OCI-LY7 (cell line): Measurements from ENCODE around the gene THAP3. TPM values are rescaled to one million over a fixed set of nuclear protein-coding genes. Genes with fewer than 3 reads are reported as not detected.

Experiments used
- BruUV-seq: library from RNA; stranded (reverse); fragments of 400-500 nt; replicated peaks from 2 replicates; lab custom pipeline; 2021; lab: Mats Ljungman, UMichigan
- CTCF ChIA-PET: fragments of 300-600 bp; sonication (Branson Sonifier 250); formaldehyde crosslinking; loops from one replicate; lab custom pipeline; 2022; ENCODE audit warnings: antibody characterized with exemption; ENCODE audit not compliant: unreplicated experiment; lab: Charles Lee
- POLR2A ChIA-PET: fragments of 300-600 bp; sonication (Branson Sonifier 250); formaldehyde crosslinking; loops from one replicate; lab custom pipeline; 2022; ENCODE audit warnings: antibody characterized with exemption; lab: Charles Lee
- DNase-seq: peaks from one replicate; pipeline ENCODE4 v3.0.0-alpha.2; 2015; ENCODE audit warnings: low spot score
- H2AFZ ChIP-seq: fragments of 200-600 bp; sonication (generic), shearing (Covaris generic); 2 replicates; pipeline ENCODE4 v1.6.1; 2014; ENCODE audit warnings: mild to moderate bottlenecking, antibody characterized with exemption, low read length, moderate library complexity
- H3K27ac ChIP-seq: fragments of 200-600 bp; sonication (generic); 2 replicates; pipeline ENCODE4 v1.5.1; 2014; ENCODE audit warnings: mixed run types, low read depth, mild to moderate bottlenecking, moderate library complexity, low read length, inconsistent platforms; ENCODE audit not compliant: poor library complexity, severe bottlenecking
- H3K36me3 ChIP-seq: fragments of 200-600 bp; sonication (generic); 2 replicates; pipeline ENCODE4 v1.6.1; 2014; ENCODE audit warnings: mild to moderate bottlenecking, antibody characterized with exemption, low read length, moderate library complexity, mixed read lengths; ENCODE audit not compliant: insufficient read depth
- H3K4me1 ChIP-seq: fragments of 200-600 bp; sonication (generic); 2 replicates; pipeline ENCODE4 v1.5.1; 2014; ENCODE audit warnings: mild to moderate bottlenecking, low read length; ENCODE audit not compliant: insufficient read depth, poor library complexity, severe bottlenecking
- H3K4me2 ChIP-seq: fragments of 200-600 bp; sonication (generic); 2 replicates; pipeline ENCODE4 v1.6.1; 2014; ENCODE audit warnings: mild to moderate bottlenecking, low read length
- H3K4me3 ChIP-seq: fragments of 200-600 bp; sonication (generic); 2 replicates; pipeline ENCODE4 v1.5.1; 2014; ENCODE audit warnings: mild to moderate bottlenecking, low read depth, low read length; ENCODE audit not compliant: poor library complexity, severe bottlenecking
- H3K79me2 ChIP-seq: fragments of 200-600 bp; sonication (generic); 2 replicates; pipeline ENCODE4 v1.6.1; 2016; ENCODE audit warnings: low read depth, mild to moderate bottlenecking, low read length, moderate library complexity, mixed read lengths; ENCODE audit not compliant: insufficient read depth
- H3K9me2 ChIP-seq: fragments of 200-600 bp; sonication (generic); 2 replicates; pipeline ENCODE4 v1.6.1; 2016; ENCODE audit warnings: mild to moderate bottlenecking, low read length, mixed read lengths; ENCODE audit not compliant: insufficient read depth
- H3K9me3 ChIP-seq: fragments of 200-600 bp; sonication (generic); 2 replicates; pipeline ENCODE4 v1.6.1; 2014; ENCODE audit warnings: mild to moderate bottlenecking, mixed run types, low read length, mixed read lengths
- H4K20me1 ChIP-seq: fragments of 200-600 bp; sonication (generic); 2 replicates; pipeline ENCODE4 v1.6.1; 2014; ENCODE audit warnings: mild to moderate bottlenecking, antibody characterized with exemption, low read length, moderate library complexity, mixed read lengths; ENCODE audit not compliant: insufficient read depth
- CTCF ChIP-seq: fragments of 200-600 bp; sonication (generic); conservative IDR thresholded peaks from 2 replicates; pipeline ENCODE4 v1.5.1; 2014; ENCODE audit warnings: mild to moderate bottlenecking, antibody characterized with exemption, low read length, moderate library complexity, mixed read lengths
- EZH2phosphoT487 ChIP-seq: fragments of 200-600 bp; sonication (generic); IDR thresholded peaks from 2 replicates; pipeline ENCODE4 v1.6.1; 2018; ENCODE audit warnings: low read depth, borderline replicate concordance, mild to moderate bottlenecking, mixed run types, antibody characterized with exemption, low read length, moderate library complexity, mixed read lengths
- intact Hi-C: fragments of 100-400 bp; cut with micrococcal nuclease; formaldehyde crosslinking; loops from one replicate; pipeline ENCODE4 v1.10.0; 2022; ENCODE audit not compliant: unreplicated experiment
- total RNA-seq, 2 experiments: library from RNA; depleted of rRNA in 1 of 2; stranded (reverse); fragments of >200 nt in 1 of 2; shearing (Covaris generic) in 1 of 2; gene quantifications; 2 replicates each; pipeline ENCODE4 v1.2.3, GENCODE V29; 2014 to 2022

The THAP3 gene
- total RNA-seq, 2 experiments from 2014 or later = 17.2 to 22.4 TPM

- no TSS peak for BruUV-seq
- CTCF ChIA-PET = no interaction called here
- POLR2A ChIA-PET = no interaction called here
Observed at GRCh38 chr1:6652986-6653385, 28.3 kb downstream of the THAP3 start.

GRCh38 chr1:6653436-6654290, 29.0 kb downstream of the THAP3 start:
- no peak overlapping the region for H2AFZ ChIP-seq
- no peak for DNase-seq
- TSS peak; percentile 9 for BruUV-seq
- no peak for TF ChIP-seq EZH2phosphoT487
- TF ChIP-seq CTCF = no peak
- H3K79me2 ChIP-seq = peaks cover 4% of the 10 kb centered on the region; the same call in 1 of the 2 replicates
- H3K4me1 ChIP-seq = no peaks in the 10 kb centered on the region
- H3K9me3 ChIP-seq = no peaks in the 10 kb centered on the region
- POLR2A ChIA-PET = interaction anchor here (0.6 kb wide), 1 partner anchor 112 kb away, joined by 3 read pairs; no protein-coding TSS in a partner anchor
- H3K9me2 ChIP-seq = no peaks in the 10 kb centered on the region
- intact Hi-C loops = no loop called here
- H3K27ac ChIP-seq = no peak overlapping the region
- H4K20me1 ChIP-seq = no peaks in the 10 kb centered on the region
- H3K4me2 ChIP-seq = no peak overlapping the region
- CTCF ChIA-PET = no interaction called here
- peaks cover 76% of the 10 kb centered on the region for H3K36me3 ChIP-seq
- H3K4me3 ChIP-seq = no peak overlapping the region

More at GRCh38 chr1:6652986-6653385, 28.3 kb downstream of the THAP3 start:
- TF ChIP-seq EZH2phosphoT487 (no peak), CTCF (no peak)
- no peak overlapping the region for H2AFZ ChIP-seq
- peaks cover 4% of the 10 kb centered on the region; the same call in 1 of the 2 replicates for H3K79me2 ChIP-seq
- DNase-seq = no peak
- no peaks in the 10 kb centered on the region for H3K9me2 ChIP-seq
- H3K9me3 ChIP-seq = no peaks in the 10 kb centered on the region
- no peak overlapping the region for H3K27ac ChIP-seq
- H3K4me3 ChIP-seq = no peak overlapping the region
- no peaks in the 10 kb centered on the region for H4K20me1 ChIP-seq
- no peaks in the 10 kb centered on the region for H3K4me1 ChIP-seq
- peaks cover 71% of the 10 kb centered on the region for H3K36me3 ChIP-seq
- intact Hi-C loops = no loop called here
- no peak overlapping the region for H3K4me2 ChIP-seq

GRCh38 chr1:6657138-6657537, 32.5 kb downstream of the THAP3 start:
- intact Hi-C loops = no loop called here
- TF ChIP-seq CTCF = no peak
- no peak for TF ChIP-seq EZH2phosphoT487
- H3K36me3 ChIP-seq = peaks cover 70% of the 10 kb centered on the region
- peaks cover 4% of the 10 kb centered on the region; the same call in 1 of the 2 replicates for H3K79me2 ChIP-seq
- no TSS peak for BruUV-seq
- DNase-seq = no peak
- no peak overlapping the region for H2AFZ ChIP-seq
- H3K9me2 ChIP-seq = no peaks in the 10 kb centered on the region
- no peaks in the 10 kb centered on the region for H3K9me3 ChIP-seq
- H3K4me3 ChIP-seq = no peak overlapping the region
- CTCF ChIA-PET = no interaction called here
- no peaks in the 10 kb centered on the region for H3K4me1 ChIP-seq
- no peaks in the 10 kb centered on the region for H4K20me1 ChIP-seq
- no peak overlapping the region for H3K27ac ChIP-seq
- POLR2A ChIA-PET = interaction anchor here (0.6 to 0.7 kb wide), 2 partner anchors 8 to 22 kb away, joined by 3 to 4 read pairs; no protein-coding TSS in a partner anchor
- H3K4me2 ChIP-seq = no peak overlapping the region
